Right renal cortex interstitium (tissue), 3 donors: ENCODE results near the gene DCAF8. TPM values are rescaled to one million over a fixed set of nuclear protein-coding genes. Genes with fewer than 3 reads are reported as not detected.

Experiments used
- DNase-seq, 3 donors: peaks; one replicate each; pipeline ENCODE4 v3.0.0-alpha.2; 2013; ENCODE audit warnings: low read depth in 3 of 3, low spot score in 2 of 3
- polyA plus RNA-seq, 3 donors: library from polyadenylated mRNA; unstranded; fragments of 120-200 nt; gene quantifications; one replicate each; pipeline ENCODE4 v1.2.1, GENCODE V29; 2013; ENCODE audit not compliant: insufficient read length in 3 of 3

The DCAF8 gene
- polyA plus RNA-seq, 3 donors, result 170 to 208 (median 184) TPM

DNA sequence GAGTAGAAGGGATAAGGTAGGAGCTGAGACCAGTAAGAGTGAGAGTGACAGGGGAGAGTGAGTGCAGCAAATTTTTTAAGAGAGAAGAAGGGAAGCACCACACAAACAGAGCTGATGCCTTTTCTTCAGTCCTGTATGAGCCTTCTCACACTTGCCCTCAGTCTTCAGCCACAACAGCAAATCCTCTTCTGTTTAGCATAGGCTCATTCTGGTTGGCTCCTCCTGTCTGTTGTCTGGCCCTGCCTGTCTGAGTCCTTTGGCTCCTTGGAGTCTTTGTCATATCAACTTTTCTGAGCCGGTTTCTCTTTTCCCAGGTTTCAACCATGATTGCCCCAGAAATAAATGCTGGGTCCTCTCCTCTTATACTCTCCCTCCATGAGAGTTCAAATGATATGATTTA lies 84.7 kb downstream of the DCAF8 start:
- DNase-seq, result no peak

DNA sequence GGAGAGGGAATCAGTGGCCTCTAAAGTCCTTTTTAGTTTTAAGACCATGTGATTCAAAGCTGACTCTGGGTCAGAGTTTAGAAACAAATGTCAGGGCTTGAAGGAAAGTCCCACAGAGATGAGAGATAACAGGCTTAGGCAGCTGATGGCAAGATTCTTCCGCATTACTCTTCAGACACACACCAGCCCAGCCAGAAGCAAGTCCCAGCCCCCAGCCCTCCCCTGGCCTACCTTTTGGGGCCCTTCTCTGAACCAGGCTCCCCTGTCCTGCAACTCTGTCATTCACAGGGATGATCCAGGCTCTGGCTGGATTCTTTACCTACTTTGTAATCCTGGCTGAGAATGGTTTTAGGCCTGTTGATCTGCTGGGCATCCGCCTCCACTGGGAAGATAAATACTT lies 85.1 kb downstream of the DCAF8 start:
- no peak for DNase-seq

DNA sequence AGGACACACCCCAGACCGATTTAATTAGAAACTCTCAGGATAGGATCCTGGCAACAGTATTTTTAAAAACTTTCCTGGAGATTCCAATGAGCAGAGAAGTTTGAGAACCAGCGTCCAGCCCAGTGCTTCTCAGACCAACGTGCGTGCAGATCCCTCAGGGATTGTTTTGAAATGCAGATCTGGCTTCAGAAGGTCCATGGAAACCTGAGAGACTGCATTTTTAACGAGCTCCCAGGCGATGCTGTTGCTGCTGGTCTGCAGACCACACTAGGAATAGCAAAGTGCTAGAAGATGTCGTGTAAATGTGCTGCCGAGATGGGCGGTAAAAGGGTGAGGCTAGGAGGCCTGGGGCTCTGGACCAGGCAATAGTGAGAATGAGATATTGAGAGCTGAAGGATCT lies 90.4 kb downstream of the DCAF8 start:
- DNase-seq, result no peak

DNA sequence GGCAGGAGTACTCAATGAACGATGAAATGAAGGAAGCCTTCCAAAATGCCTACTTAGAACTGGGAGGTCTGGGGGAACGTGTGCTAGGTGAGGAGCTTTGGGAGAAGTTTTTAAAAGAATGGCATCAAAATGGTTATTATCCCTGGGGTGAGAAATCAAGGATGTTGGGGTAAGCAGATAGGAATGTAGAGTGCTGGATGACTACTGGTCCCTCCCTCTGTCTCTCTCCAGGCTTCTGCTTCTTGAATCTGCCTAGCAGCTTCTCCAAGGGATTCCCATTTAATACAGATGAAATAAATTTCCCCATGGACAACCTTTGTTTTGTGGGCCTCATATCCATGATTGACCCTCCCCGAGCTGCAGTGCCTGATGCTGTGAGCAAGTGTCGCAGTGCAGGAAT lies 91.0 kb downstream of the DCAF8 start:
- no peak for DNase-seq

DNA sequence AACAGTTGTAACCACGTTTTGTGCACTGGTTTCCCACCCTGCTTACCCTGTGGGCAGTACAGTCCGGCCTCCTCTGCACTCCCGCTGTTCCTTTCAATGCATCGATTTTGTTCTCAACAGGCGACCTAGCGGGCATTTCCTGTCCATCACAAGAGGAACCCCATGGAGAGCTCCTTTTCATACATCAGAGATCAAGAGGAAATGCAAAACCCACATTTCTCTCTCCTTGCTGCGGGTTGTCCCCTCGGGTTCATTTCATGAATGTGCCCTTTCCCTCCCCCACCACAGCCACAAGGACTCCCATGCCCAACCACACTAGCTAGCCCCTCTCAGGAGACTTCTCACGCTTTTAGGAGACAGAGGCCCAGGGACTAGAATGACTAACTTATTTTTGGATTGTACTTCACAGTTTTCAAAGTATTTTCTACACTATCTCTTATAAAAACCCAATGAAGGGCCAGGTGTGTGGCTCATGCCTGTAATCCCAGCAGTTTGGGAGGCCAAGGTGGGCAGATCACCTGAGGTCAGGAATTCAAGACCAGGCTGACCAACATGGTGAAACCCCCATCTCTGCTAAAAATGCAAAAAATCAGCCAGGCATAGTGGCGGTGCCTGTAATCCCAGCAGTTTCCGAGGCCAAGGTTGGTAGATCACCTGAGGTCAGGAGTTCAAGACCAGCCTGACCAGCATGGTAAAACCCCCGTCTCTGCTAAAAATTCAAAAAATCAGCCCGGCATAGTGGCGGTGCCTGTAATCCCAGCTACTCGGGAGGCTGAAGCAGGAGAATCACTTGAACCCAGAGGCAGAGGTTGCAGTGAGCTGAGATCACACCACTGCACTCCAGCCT lies 92.6 kb downstream of the DCAF8 start:
- no peak for DNase-seq

DNA sequence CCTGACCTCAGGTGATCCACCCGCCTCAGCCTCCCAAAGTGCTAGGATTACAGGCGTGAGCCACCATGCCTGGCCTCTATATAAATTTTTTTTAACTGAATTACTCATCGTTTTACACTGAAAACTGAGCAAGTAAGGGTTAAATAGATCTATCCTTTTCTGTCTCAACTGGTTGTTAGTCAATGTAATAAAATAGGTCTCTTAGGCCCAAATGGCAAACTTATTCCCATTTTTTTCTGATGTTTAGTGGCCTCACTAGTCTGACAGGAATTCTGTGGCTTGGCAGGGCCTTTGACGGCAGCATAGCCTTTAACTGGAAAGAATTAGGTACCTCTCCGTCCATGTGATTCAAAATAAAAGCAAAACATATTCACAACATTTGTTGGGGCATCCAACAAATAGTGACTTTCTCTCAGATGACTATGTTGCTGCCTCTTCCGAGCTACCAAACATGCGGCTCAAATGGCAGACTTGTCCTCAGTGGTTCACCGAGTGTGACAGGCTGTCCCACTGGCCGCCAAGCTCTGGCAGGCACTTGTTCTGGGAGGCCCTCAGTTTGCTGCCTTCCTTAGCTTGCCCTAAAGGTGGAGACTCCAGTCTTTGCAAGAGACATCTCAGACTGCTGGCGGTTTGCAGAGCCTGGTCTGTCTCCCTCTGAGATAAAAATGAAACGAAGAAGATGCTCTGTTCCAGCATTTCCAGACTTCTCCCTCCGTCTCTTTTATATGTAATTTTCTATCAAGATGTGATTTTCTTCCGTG lies 93.6 kb downstream of the DCAF8 start:
- no peak for DNase-seq

DNA sequence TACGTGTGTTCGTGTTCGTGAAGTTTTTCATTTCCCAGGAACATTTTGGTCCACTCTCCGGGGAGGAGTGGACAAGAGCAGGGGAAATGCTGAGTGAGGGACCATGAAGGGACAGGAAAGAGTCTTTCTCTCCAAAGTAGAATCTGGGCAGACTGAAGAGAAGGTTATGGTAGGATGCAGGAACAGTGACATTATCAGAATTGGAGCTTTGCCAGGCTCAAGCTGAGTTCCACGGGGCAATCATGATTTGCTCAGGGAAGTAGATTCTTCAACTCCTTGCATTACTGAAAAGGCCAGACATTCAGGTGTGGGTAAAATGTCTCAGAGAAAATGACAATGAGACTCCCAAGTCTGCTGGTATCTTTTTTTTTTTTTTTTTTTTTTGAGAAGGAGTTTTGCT lies 94.3 kb downstream of the DCAF8 start:
- no peak for DNase-seq

DNA sequence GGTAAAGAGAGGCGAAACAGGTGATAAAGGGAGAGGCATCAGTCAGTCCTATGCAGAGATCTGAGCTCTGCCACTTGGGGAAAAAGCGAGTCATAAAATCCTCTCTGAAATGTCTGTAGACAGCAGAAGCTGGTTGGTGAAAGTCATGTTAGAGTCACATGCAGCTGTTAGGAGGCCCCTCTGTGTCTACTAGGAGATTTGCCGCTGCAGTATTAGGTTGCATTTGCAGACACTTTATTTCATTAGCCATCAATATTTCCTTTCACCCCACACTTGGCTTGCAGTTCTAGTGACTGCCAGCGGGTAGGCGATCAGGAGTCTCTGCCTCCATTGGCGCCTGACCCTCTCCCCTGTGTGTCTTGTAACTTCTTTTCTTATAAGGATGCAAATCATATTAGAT lies 94.8 kb downstream of the DCAF8 start:
- DNase-seq, result no peak

DNA sequence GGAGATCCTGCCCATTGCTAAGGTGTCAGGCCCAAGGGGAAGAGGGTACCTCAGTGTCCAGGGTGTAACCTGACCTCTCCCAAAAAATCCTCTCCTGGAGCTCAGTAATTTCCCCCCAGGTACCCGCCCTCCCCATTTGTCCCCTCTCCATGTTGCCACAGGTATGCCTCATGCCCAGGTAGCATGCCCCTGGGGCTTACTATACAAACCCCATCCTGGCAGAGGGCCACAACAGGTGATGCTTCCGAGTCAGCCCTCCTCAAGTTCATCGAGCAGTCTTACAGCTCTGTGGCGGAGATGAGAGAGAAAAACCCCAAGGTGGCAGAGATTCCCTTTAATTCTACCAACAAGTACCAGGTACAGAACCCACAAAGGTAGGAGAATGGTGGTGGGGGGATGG lies 95.3 kb downstream of the DCAF8 start:
- no peak for DNase-seq

DNA sequence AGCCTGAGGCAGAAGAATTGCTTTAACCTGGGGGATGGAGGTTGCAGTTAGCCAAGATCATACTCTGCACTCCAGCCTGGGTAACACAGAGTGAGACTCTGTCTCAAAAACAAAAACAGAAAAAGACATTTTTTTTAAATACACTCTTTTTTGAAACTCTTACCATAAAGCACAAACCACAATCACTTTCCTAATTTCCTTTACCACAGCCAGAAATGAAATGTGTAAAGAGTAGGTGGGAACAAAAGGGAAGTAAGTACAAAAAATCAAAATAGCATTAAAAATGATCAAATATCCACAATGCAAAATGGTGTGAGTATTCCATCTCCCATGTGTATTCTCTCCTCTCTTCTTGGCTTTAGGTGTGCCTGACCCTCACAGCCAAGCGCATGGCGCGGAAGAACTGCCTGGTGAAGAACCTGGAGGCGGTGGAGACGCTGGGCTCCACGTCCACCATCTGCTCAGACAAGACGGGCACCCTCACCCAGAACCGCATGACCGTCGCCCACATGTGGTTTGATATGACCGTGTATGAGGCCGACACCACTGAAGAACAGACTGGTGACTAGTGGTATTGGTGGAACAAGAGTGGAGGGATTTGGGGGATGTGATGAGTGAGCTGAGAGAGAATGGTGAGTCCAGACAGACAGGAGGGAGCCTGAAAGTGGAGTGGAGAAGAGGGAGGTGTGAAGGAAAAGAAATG lies 96.0 kb downstream of the DCAF8 start:
- no peak for DNase-seq

Other genes starting within 250 kb of the DCAF8 start
- 10 to 100 TPM; 11.5 to 12.2 (median 11.9) TPM for gene PIGM, start 230.6 kb downstream of the DCAF8 start, polyA plus RNA-seq
- gene KCNJ10, start 192.4 kb downstream of the DCAF8 start, polyA plus RNA-seq, result 10 to 100 TPM; 28.0 to 33.3 (median 29.1) TPM
- gene KCNJ9, start 181.0 kb downstream of the DCAF8 start, polyA plus RNA-seq, result under 1 TPM; 0.08 to 0.12 (median 0.08) TPM
- 10 to 100 TPM; 24.8 to 33.0 (median 29.2) TPM for gene IGSF8, start 163.9 kb downstream of the DCAF8 start, polyA plus RNA-seq
- 1 to 10 TPM; 4.2 to 5.8 (median 4.6) TPM for gene ATP1A2, start 146.8 kb downstream of the DCAF8 start, polyA plus RNA-seq
- gene ATP1A4, start 110.9 kb downstream of the DCAF8 start, polyA plus RNA-seq, result under 1 TPM in 1 of 3 donors, not detected in 2; 0.37 TPM
- under 1 TPM; 0.15 to 0.34 (median 0.18) TPM for gene CASQ1, start 72.0 kb downstream of the DCAF8 start, polyA plus RNA-seq
- gene PEA15, start 57.2 kb downstream of the DCAF8 start, polyA plus RNA-seq, result 100 to 1,000 TPM; 129 to 136 (median 132) TPM
- gene PEX19, start 22.6 kb upstream of the DCAF8 start, polyA plus RNA-seq, result 10 to 100 TPM; 91.0 to 93.7 (median 91.3) TPM
- gene COPA, start 80.7 kb upstream of the DCAF8 start, polyA plus RNA-seq, result 100 to 1,000 TPM; 162 to 174 (median 166) TPM
- gene NCSTN, start 80.8 kb upstream of the DCAF8 start, polyA plus RNA-seq, result 100 to 1,000 TPM; 156 to 175 (median 157) TPM
- under 1 TPM; 0.06 to 0.13 (median 0.08) TPM for gene NHLH1, start 104.5 kb upstream of the DCAF8 start, polyA plus RNA-seq
- 10 to 100 TPM; 30.9 to 33.7 (median 32.8) TPM for gene VANGL2, start 138.0 kb upstream of the DCAF8 start, polyA plus RNA-seq